HG03025 (cell line): Measurements from ENCODE around the gene ACOD1.
A peak's percentile ranks its signal among the peaks of the same experiment; 100 is the strongest.
"Not testable (repeated sequence)": the region's sequence is repeated elsewhere in the genome, so short reads cannot be mapped to it uniquely, and the experiment has no call there.

Experiments
- ATAC-seq: cut with Tn5 transposase; IDR thresholded peaks from one replicate; pipeline ENCODE4 v1.9.1; 2021; ENCODE audit warnings: mild to moderate bottlenecking, moderate library complexity; ENCODE audit not compliant: unreplicated experiment, low FRiP score

The ACOD1 gene

GRCh38 chr13:76948149-76948548 is at the start of gene ACOD1:
Gene ACOD1 (plus strand): TSS chr13:76948511. CDS start chr13:76948559, 48 bp downstream.
- no peak for ATAC-seq

- ATAC-seq: not testable (repeated sequence)
Observed at GRCh38 chr13:76899066-76899465, 49.2 kb upstream of the ACOD1 start.

- peak; percentile 88 for ATAC-seq
Observed at GRCh38 chr13:76903544-76904162, 44.7 kb upstream of the ACOD1 start.

- ATAC-seq: no peak
Observed at GRCh38 chr13:76904507-76904906, 43.8 kb upstream of the ACOD1 start.

- no peak for ATAC-seq
Observed at GRCh38 chr13:76912476-76912875, 35.8 kb upstream of the ACOD1 start.

GRCh38 chr13:76913898-76914297 is 34.4 kb upstream of the ACOD1 start:
- ATAC-seq: no peak

- ATAC-seq: no peak
Observed at GRCh38 chr13:76917095-76917494, 31.2 kb upstream of the ACOD1 start.

GRCh38 chr13:76917755-76918481 is 30.4 kb upstream of the ACOD1 start:
- ATAC-seq: not testable (repeated sequence)

- no peak for ATAC-seq
Observed at GRCh38 chr13:76921516-76921915, 26.8 kb upstream of the ACOD1 start.

GRCh38 chr13:76925115-76925514 is 23.2 kb upstream of the ACOD1 start:
- no peak for ATAC-seq

- ATAC-seq: no peak
Observed at GRCh38 chr13:76927955-76928354, 20.4 kb upstream of the ACOD1 start.

GRCh38 chr13:76928456-76928855 is 19.9 kb upstream of the ACOD1 start:
- ATAC-seq: no peak

GRCh38 chr13:76929320-76929719 is 19.0 kb upstream of the ACOD1 start:
- ATAC-seq: peak; percentile 51

- ATAC-seq: peak; percentile 81
Observed at GRCh38 chr13:76929851-76930374, 18.4 kb upstream of the ACOD1 start.

GRCh38 chr13:76932076-76932475 is 16.2 kb upstream of the ACOD1 start:
- ATAC-seq: no peak

- ATAC-seq: no peak
Observed at GRCh38 chr13:76934671-76935070, 13.6 kb upstream of the ACOD1 start.

GRCh38 chr13:76936763-76937162 is 11.5 kb upstream of the ACOD1 start:
- no peak for ATAC-seq

- no peak for ATAC-seq
Observed at GRCh38 chr13:76937281-76937820, 11.0 kb upstream of the ACOD1 start.

- no peak for ATAC-seq
Observed at GRCh38 chr13:76939215-76939614, 9.1 kb upstream of the ACOD1 start.

- no peak for ATAC-seq
Observed at GRCh38 chr13:76942363-76942762, 5.9 kb upstream of the ACOD1 start.

- no peak for ATAC-seq
Observed at GRCh38 chr13:76943646-76944045, 4.7 kb upstream of the ACOD1 start.

- ATAC-seq: no peak
Observed at GRCh38 chr13:76944456-76944855, 3.9 kb upstream of the ACOD1 start.
